WI38 (cell line): ENCODE results near the gene BRSK2.
"Not testable (repeated sequence)": the region's sequence is repeated elsewhere in the genome, so short reads cannot be mapped to it uniquely, and the experiment has no call there.

Experiments
- H3K4me3 ChIP-seq: 2 replicates; pipeline ENCODE4 v1.5.1; 2011; ENCODE audit warnings: low read depth, mild to moderate bottlenecking, control low read depth, low read length
- TF ChIP-seq, protein P1 (sequence below): IDR thresholded peaks from 2 replicates; pipeline ENCODE4 v1.5.1; 2012; ENCODE audit warnings: low read depth, mild to moderate bottlenecking, control low read depth, low read length

Gene BRSK2

DNA sequence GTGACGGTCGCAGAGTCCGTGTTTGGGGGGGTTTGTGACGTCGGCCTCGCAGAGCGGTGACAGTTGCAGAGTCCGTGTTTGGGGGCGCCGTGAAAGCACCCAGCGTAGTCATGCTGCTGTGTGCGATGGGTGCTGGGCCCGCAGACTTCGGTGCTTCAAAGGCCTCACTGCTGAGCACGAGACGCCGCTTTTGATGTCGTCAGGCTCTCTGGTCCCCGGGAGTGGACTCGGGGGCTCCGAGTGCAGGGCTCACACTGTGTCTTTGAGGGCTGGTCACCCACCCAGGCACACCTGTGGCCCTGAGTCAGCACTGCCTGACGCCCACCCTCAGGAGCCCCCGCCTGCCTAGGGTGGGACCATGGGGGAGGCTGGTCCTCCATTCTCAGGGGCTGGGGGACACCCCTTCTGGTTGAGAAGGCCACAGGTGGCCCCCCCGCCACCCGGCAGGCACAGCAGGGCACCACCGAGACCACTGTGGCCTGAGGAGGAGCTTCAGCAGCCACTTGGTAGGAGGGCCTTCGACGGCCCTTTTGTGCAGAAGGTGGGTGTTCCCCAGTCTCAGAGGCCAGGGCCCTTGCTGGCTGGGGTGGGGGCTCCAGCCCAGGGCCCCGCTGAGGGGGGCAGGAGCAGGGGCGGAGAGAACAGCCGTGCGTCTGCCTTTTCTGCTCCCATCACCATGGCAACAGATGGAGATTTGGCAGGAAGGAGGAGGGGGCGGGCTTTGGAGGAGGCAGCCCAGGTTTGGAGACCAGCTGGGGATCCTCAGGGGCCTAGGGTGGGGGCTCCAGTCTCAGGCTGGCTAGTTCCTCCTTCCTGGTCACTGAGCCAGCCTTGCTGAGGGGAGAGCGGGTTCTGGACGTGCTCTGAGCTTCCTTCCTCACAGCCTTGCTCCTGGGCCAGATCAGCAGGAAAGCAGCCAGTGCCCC lies 20.9 kb downstream of the BRSK2 start:
- no peak overlapping the region for H3K4me3 ChIP-seq
- TF ChIP-seq, protein P1, sequence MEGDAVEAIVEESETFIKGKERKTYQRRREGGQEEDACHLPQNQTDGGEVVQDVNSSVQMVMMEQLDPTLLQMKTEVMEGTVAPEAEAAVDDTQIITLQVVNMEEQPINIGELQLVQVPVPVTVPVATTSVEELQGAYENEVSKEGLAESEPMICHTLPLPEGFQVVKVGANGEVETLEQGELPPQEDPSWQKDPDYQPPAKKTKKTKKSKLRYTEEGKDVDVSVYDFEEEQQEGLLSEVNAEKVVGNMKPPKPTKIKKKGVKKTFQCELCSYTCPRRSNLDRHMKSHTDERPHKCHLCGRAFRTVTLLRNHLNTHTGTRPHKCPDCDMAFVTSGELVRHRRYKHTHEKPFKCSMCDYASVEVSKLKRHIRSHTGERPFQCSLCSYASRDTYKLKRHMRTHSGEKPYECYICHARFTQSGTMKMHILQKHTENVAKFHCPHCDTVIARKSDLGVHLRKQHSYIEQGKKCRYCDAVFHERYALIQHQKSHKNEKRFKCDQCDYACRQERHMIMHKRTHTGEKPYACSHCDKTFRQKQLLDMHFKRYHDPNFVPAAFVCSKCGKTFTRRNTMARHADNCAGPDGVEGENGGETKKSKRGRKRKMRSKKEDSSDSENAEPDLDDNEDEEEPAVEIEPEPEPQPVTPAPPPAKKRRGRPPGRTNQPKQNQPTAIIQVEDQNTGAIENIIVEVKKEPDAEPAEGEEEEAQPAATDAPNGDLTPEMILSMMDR = no peak

DNA sequence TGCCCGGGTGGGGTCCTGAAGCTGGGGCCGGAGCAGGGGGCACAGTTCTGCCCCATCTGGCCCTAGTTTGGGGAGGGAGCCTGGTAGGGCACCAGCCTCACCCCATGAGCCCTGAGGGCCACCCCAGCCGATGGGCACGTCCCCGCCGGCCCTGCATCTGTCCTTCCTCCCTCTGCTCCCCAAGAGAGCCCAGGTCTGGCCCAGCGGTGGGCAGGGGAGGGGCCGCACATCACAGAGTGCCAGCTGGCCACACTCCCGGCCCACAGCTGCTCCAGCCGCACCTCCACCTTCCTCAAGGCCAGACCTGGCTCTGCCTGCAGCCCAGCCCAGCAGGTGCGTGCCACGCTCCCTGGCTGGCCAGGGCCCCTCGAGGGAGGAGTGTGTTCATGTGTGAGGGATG lies 21.6 kb downstream of the BRSK2 start:
- no peak overlapping the region for H3K4me3 ChIP-seq
- TF ChIP-seq, protein P1 = no peak

DNA sequence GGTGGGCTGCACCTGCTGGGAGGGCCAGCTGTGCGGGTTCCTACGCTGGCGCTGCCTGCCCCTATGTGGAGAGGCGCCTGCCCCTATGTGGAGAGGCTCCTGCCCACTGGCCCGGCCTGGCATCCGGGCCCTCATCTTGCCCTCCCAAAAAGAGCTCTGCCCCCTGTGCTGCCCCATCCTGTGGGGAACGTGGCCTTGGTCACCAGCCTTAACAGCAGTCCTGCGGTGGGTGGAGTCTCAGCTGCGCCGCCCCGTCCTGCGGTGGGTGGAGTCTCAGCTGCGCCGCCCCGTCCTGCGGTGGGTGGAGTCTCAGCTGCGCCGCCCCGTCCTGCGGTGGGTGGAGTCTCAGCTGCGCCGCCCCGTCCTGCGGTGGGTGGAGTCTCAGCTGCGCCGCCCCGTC lies 22.0 kb downstream of the BRSK2 start:
- H3K4me3 ChIP-seq = not testable (repeated sequence)

DNA sequence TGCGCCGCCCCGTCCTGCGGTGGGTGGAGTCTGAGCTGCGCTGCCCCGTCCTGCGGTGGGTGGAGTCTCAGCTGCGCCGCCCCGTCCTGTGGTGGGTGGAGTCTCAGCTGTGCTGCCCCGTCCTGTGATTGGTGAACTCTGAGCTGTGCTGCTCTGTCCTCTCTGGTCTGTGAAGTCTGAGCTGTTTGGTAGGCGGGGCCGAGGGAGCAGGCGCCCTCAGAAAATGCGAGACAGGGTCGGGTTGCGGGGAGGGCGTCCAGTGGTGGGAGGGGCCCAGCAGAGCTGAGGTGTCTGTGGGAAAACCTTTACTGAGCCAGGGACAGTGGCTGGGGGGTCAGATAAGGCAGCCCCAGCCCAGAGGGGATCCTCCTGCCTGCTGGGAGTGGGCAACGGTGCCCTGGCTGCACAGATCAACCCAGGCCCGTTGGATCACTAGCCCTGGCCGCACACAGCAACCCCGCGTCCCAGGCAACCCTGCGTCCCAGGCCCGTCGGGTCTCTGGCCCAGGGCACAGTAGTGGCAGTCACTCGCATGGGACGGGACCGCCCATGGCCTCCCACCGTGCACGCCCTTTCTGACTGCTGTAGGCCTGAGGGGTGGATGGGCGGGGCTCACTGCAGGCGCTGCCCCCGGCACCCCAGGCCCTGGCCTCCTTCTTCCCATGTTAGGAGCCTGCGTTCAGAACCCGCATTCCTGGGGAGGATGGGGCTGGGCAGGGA lies 22.8 kb downstream of the BRSK2 start:
- TF ChIP-seq, protein P1 = no peak
- H3K4me3 ChIP-seq = no peak overlapping the region

DNA sequence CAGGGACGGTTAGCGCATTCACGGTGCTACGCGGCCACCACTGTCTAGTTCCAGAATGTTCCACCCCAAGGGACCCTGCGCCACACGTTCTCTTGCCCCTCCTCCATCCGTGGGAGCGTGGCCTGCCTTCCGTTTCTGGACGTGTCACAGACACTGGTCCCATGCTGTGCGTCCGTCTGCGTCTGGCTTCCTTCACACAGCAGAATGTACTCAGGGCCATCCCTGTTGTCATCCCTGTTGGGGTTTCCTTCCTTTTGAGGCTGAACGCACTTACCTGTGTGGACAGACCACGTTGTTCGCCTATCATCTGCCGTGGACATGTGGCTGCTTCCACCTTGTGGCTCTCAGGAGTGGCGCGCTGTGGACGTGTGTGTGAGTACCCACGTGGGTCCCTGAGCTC lies 24.9 kb downstream of the BRSK2 start:
- H3K4me3 ChIP-seq = no peak overlapping the region
- TF ChIP-seq, protein P1 = no peak

DNA sequence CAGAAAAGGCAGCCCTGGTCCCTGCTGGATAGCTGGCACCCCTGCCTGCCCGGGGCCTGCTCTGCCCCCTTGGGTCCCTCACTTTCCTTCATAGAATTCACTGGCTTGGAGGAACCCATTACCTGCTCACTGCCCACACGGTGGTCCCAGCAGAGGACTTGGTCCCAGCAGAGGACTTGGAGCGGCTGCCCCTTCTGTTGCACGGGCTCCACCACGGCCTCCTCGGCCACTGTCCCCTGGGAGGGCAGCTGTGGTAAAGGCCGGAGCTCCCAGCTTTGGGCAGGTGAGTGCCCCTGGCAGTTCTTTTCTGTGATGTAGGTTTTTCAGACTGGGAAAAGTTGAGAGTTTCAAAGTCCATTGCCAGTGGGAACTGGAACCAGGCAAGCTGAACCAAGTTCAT lies 25.9 kb downstream of the BRSK2 start:
- H3K4me3 ChIP-seq = no peak overlapping the region
- TF ChIP-seq, protein P1 = no peak

DNA sequence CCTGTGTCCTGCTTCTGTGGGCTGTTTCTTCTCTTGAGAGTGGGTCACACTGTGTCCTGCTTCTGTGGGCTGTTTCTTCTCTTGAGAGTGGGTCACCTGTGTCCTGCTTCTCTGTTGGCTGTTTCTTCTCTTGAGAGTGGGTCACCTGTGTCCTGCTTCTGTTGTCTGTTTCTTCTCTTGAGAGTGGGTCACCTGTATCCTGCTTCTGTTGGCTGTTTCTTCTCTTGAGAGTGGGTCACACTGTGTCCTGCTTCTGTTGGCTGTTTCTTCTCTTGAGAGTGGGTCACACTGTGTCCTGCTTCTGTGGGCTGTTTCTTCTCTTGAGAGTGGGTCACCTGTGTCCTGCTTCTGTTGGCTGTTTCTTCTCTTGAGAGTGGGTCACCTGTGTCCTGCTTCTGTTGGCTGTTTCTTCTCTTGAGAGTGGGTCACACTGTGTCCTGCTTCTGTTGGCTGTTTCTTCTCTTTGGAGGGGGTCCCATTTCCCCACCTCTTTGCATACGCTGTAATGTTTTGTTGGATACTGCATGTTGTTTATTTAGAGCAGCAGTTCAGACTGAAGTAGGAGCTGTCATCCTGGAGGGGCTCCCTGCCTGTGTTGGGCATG lies 28.6 kb downstream of the BRSK2 start:
- H3K4me3 ChIP-seq = not testable (repeated sequence)

DNA sequence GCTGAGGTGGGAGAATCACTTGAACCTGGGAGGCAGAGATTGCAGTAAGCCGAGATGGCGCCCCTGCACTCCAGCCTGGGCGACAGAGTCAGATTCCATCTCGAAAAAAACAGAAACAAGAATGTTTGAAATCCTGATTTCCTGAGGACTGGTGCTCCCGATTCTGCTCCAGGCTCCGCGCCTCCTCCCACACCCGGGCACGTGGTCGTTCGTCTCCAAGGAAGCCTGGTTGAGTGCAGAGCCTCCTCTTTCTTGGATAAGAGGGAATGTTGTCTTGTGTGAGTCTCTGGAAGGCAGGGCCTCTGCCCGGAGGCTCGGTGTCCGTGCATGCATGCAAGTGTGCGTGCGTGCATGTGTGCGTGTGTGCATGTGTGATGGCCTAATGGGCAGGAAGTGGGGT lies 30.1 kb downstream of the BRSK2 start:
- no peak overlapping the region for H3K4me3 ChIP-seq
- TF ChIP-seq, protein P1 = no peak
